CD14-positive monocyte (primary cell): Measurements from ENCODE around the gene GMDS. TPM values are rescaled to one million over a fixed set of nuclear protein-coding genes. Genes with fewer than 3 reads are reported as not detected.

Experiments
- DNase-seq, 3 donors: peaks; one replicate each; pipeline ENCODE4 v3.0.0-alpha.2; 2011 to 2022
- H2AFZ ChIP-seq: 2 replicates; pipeline ENCODE4 v1.6.0; 2012; ENCODE audit warnings: mild to moderate bottlenecking, low read depth, low read length, inconsistent platforms; ENCODE audit not compliant: insufficient read depth, poor library complexity, severe bottlenecking
- H3K27ac ChIP-seq, 2 donors: 1 replicate in 1 of 2; 2 replicates in 1 of 2; pipeline ENCODE4 v1.5.1; 2012 to 2013; ENCODE audit warnings: low read length in 2 of 2, control low read depth in 1 of 2, inconsistent platforms in 1 of 2, low read depth in 1 of 2, mild to moderate bottlenecking in 1 of 2
- H3K27me3 ChIP-seq, 2 donors: one replicate each; pipeline versions ENCODE4 v1.6.0 to v1.6.1; 2011 to 2013; ENCODE audit warnings: low read length in 2 of 2; ENCODE audit not compliant: control insufficient read depth in 2 of 2, insufficient read depth in 2 of 2
- H3K36me3 ChIP-seq, 2 donors: replicated peaks in 1 of 2; 1 replicate in 1 of 2; 2 replicates in 1 of 2; pipeline versions ENCODE4 v1.5.1 to v1.6.1; 2012 to 2013; ENCODE audit warnings: low read length in 2 of 2, control low read depth in 1 of 2, inconsistent platforms in 1 of 2, mild to moderate bottlenecking in 1 of 2; ENCODE audit not compliant: insufficient read depth in 2 of 2, control insufficient read depth in 1 of 2
- H3K4me1 ChIP-seq, 2 donors: 1 replicate in 1 of 2; 2 replicates in 1 of 2; pipeline versions ENCODE4 v1.5.1 to v1.6.1; 2012 to 2013; ENCODE audit warnings: low read length in 2 of 2, control low read depth in 1 of 2, inconsistent platforms in 1 of 2, mild to moderate bottlenecking in 1 of 2, moderate library complexity in 1 of 2; ENCODE audit not compliant: insufficient read depth in 2 of 2, control insufficient read depth in 1 of 2
- H3K4me2 ChIP-seq: replicated peaks from 2 replicates; pipeline ENCODE3; 2012; ENCODE audit warnings: low read length, moderate library complexity, mild to moderate bottlenecking; ENCODE audit not compliant: poor library complexity, severe bottlenecking; ENCODE audit errors: extremely low read depth
- H3K4me3 ChIP-seq, 3 experiments: fragments of 200-600 bp in 1 of 3; sonication (generic) in 1 of 3; replicated peaks in 1 of 3; 1 replicate in 2 of 3; 2 replicates in 1 of 3; pipeline ENCODE4 v1.5.1; 2011 to 2013; ENCODE audit warnings: low read length in 3 of 3, mild to moderate bottlenecking in 3 of 3, control low read depth in 2 of 3, low read depth in 2 of 3, inconsistent platforms in 1 of 3, moderate library complexity in 1 of 3
- H3K79me2 ChIP-seq: 2 replicates; pipeline ENCODE4 v1.6.0; 2012; ENCODE audit warnings: mild to moderate bottlenecking, control low read depth, inconsistent platforms, low read length, moderate library complexity; ENCODE audit not compliant: insufficient read depth
- H3K9ac ChIP-seq: 2 replicates; pipeline ENCODE4 v1.6.0; 2017; ENCODE audit warnings: low read length, mild to moderate bottlenecking; ENCODE audit not compliant: insufficient read depth, poor library complexity, severe bottlenecking
- H3K9me3 ChIP-seq, 2 donors: replicated peaks in 1 of 2; 1 replicate in 1 of 2; 2 replicates in 1 of 2; pipeline versions ENCODE4 v1.5.1 to v1.6.1; 2012 to 2013; ENCODE audit warnings: low read length in 2 of 2, control low read depth in 1 of 2; ENCODE audit not compliant: control insufficient read depth in 1 of 2, insufficient read depth in 1 of 2
- H4K20me1 ChIP-seq: 2 replicates; pipeline ENCODE4 v1.6.0; 2012; ENCODE audit warnings: mild to moderate bottlenecking, low read length, control low read depth, moderate library complexity; ENCODE audit not compliant: insufficient read depth
- H3K27ac Mint-ChIP-seq, 7 donors: one replicate each; pipeline ENCODE4 v1.8.0; 2020; ENCODE audit warnings: mild to moderate bottlenecking in 7 of 7, mixed read lengths in 7 of 7, moderate library complexity in 6 of 7, inconsistent platforms in 2 of 7
- H3K27me3 Mint-ChIP-seq, 3 donors: one replicate each; pipeline ENCODE4 v1.8.0; 2021 to 2022; ENCODE audit warnings: low read depth in 3 of 3, mild to moderate bottlenecking in 3 of 3, mixed read lengths in 3 of 3, moderate library complexity in 3 of 3, inconsistent platforms in 1 of 3
- H3K36me3 Mint-ChIP-seq, 2 donors: one replicate each; pipeline ENCODE4 v1.8.0; 2020; ENCODE audit warnings: mixed read lengths in 2 of 2, inconsistent platforms in 1 of 2, mild to moderate bottlenecking in 1 of 2
- H3K4me1 Mint-ChIP-seq: one replicate; pipeline ENCODE4 v1.8.0; 2020; ENCODE audit warnings: mild to moderate bottlenecking, mixed read lengths
- H3K4me3 Mint-ChIP-seq, 2 donors: one replicate each; pipeline ENCODE4 v1.8.0; 2020; ENCODE audit warnings: mild to moderate bottlenecking in 2 of 2, mixed read lengths in 2 of 2, moderate library complexity in 1 of 2
- H3K9me3 Mint-ChIP-seq, 7 donors: one replicate each; pipeline ENCODE4 v1.8.0; 2020 to 2022; ENCODE audit warnings: mixed read lengths in 7 of 7, mild to moderate bottlenecking in 6 of 7, moderate library complexity in 6 of 7, inconsistent platforms in 2 of 7
- CTCF ChIP-seq: fragments of 200-600 bp; IDR thresholded peaks from one replicate; pipeline ENCODE4 v1.8.0; 2022; ENCODE audit warnings: antibody characterized with exemption, mild to moderate bottlenecking
- WGBS: methylation state at CpG from one replicate; pipeline ENCODE4 v1.1.5; 2013; ENCODE audit warnings: missing lambda C conversion rate; ENCODE audit not compliant: insufficient coverage; 5-methylcytosine and 5-hydroxymethylcytosine counted together
- intact Hi-C, 2 donors: fragments of 100-400 bp; cut with micrococcal nuclease; formaldehyde crosslinking; loops; one replicate each; pipeline versions ENCODE4 v1.15.0 to v1.15.1; 2023
- polyA plus RNA-seq, 3 donors: library from polyadenylated mRNA; depleted of rRNA in 1 of 3; unstranded in 2 of 3; stranded (reverse) in 1 of 3; fragments of 300-500 nt in 2 of 3; fragments of >200 nt in 1 of 3; fragmentation: Illumina TruSeq in 2 of 3; gene quantifications; 1 replicate in 2 of 3; 2 replicates in 1 of 3; pipeline ENCODE4 v1.2.3, GENCODE V29; 2012 to 2021

Gene GMDS
- polyA plus RNA-seq, 3 donors, result 10.5 to 19.9 (median 17.6) TPM

- H3K4me1 ChIP-seq, result no peaks in the 10 kb centered on the region
- no peak overlapping the region for H3K27ac Mint-ChIP-seq
- H3K27me3 ChIP-seq, result no peaks in the 10 kb centered on the region
- no peaks in the 10 kb centered on the region for H3K36me3 Mint-ChIP-seq
- no peak overlapping the region for H3K4me3 ChIP-seq
- H3K9me3 ChIP-seq, result no peaks in the 10 kb centered on the region
- H3K4me1 Mint-ChIP-seq, result no peaks in the 10 kb centered on the region
- H3K27ac ChIP-seq, result no peak overlapping the region
- H3K4me3 Mint-ChIP-seq, result no peak overlapping the region
- intact Hi-C loops, result no loop called here
- H4K20me1 ChIP-seq, result no peaks in the 10 kb centered on the region
- no peaks in the 10 kb centered on the region for H3K79me2 ChIP-seq
- peaks cover 0 to 4% (median 2%) of the 10 kb centered on the region in 7 donors for H3K9me3 Mint-ChIP-seq
- no peaks in the 10 kb centered on the region for H3K27me3 Mint-ChIP-seq
- no peak overlapping the region for H2AFZ ChIP-seq
- DNase-seq, result no peak
- no peak overlapping the region for H3K4me2 ChIP-seq
- WGBS, result 85% methylated on average over 3 of the region's 6 CpGs
- no peak for TF ChIP-seq CTCF
- no peaks in the 10 kb centered on the region for H3K36me3 ChIP-seq
- H3K9ac ChIP-seq, result no peak overlapping the region
Observed at GRCh38 chr6:2042956-2043648, 202.3 kb downstream of the GMDS start.

- Histone ChIP-seq H3K36me3 (no peaks in the 10 kb centered on the region), H3K79me2 (no peaks in the 10 kb centered on the region), H3K27ac (no peak overlapping the region), H3K9me3 (no peaks in the 10 kb centered on the region), H3K4me2 (no peak overlapping the region), H3K9ac (no peak overlapping the region), H2AFZ (no peak overlapping the region), H3K27me3 (no peaks in the 10 kb centered on the region), H3K4me1 (no peaks in the 10 kb centered on the region), H3K4me3 (no peak overlapping the region), H4K20me1 (no peaks in the 10 kb centered on the region)
- H3K36me3 Mint-ChIP-seq, result peaks cover 0 to 2% of the 10 kb centered on the region in 2 donors
- H3K4me1 Mint-ChIP-seq, result no peaks in the 10 kb centered on the region
- intact Hi-C loops, result no loop called here
- peaks cover 0 to 2% (median 0%) of the 10 kb centered on the region in 7 donors for H3K9me3 Mint-ChIP-seq
- no peaks in the 10 kb centered on the region for H3K27me3 Mint-ChIP-seq
- H3K4me3 Mint-ChIP-seq, result no peak overlapping the region
- DNase-seq, result no peak
- no peak for TF ChIP-seq CTCF
- no peak overlapping the region for H3K27ac Mint-ChIP-seq
- 49% methylated on average over 2 of the region's 8 CpGs for WGBS
Observed at GRCh38 chr6:2038092-2038491, 207.3 kb downstream of the GMDS start.
